Common myeloid progenitor, CD34-positive (primary cell): ENCODE results near the gene USF2.

Source experiments
- CTCF ChIA-PET: fragments of 350-600 bp; sonication (Branson Sonifier 250); formaldehyde crosslinking; loops from one replicate; lab custom pipeline; 2021; ENCODE audit warnings: antibody characterized with exemption; lab: Charles Lee
- POLR2A ChIA-PET: fragments of 350-600 bp; sonication (Branson Sonifier 250); formaldehyde crosslinking; loops from one replicate; lab custom pipeline; 2021; ENCODE audit warnings: antibody characterized with exemption; lab: Charles Lee
- DNase-seq, 3 donors: peaks; one replicate each; pipeline versions ENCODE4 v3.0.0 to v3.0.0-alpha.2; 2013
- H3K27ac ChIP-seq, 2 experiments: 1 replicate in 1 of 2; 2 replicates in 1 of 2; pipeline ENCODE4 v1.7.0; 2013; ENCODE audit warnings: inconsistent platforms in 2 of 2, low read length in 2 of 2, mild to moderate bottlenecking in 2 of 2, low read depth in 1 of 2, moderate library complexity in 1 of 2; ENCODE audit not compliant: severe bottlenecking in 2 of 2, insufficient read depth in 1 of 2, poor library complexity in 1 of 2
- H3K27me3 ChIP-seq, 5 experiments: replicated peaks in 2 of 5; 1 replicate in 3 of 5; 2 replicates in 2 of 5; pipeline versions ENCODE4 v1.6.1 to v1.7.0; 2013; ENCODE audit warnings: low read length in 4 of 5, mild to moderate bottlenecking in 2 of 5, moderate library complexity in 2 of 5, inconsistent platforms in 1 of 5; ENCODE audit not compliant: insufficient read depth in 5 of 5, control insufficient read depth in 4 of 5
- H3K36me3 ChIP-seq, 4 experiments: 1 replicate in 2 of 4; 2 replicates in 2 of 4; pipeline versions ENCODE4 v1.6.1 to v1.7.0; 2013; ENCODE audit warnings: low read length in 3 of 4, control low read depth in 1 of 4, mild to moderate bottlenecking in 1 of 4; ENCODE audit not compliant: control insufficient read depth in 4 of 4, insufficient read depth in 4 of 4
- H3K4me1 ChIP-seq, 4 experiments: 1 replicate in 3 of 4; 2 replicates in 1 of 4; pipeline versions ENCODE4 v1.6.1 to v1.7.1; 2013; ENCODE audit warnings: low read length in 3 of 4, mild to moderate bottlenecking in 3 of 4, control low read depth in 1 of 4, inconsistent platforms in 1 of 4, moderate library complexity in 1 of 4; ENCODE audit not compliant: control insufficient read depth in 4 of 4, insufficient read depth in 4 of 4; ENCODE audit errors: control extremely low read depth in 1 of 4
- H3K4me3 ChIP-seq, 7 experiments: 1 replicate in 4 of 7; 2 replicates in 3 of 7; pipeline versions ENCODE4 v1.5.1 to v1.7.0; 2013; ENCODE audit warnings: mild to moderate bottlenecking in 7 of 7, low read length in 6 of 7, moderate library complexity in 6 of 7, inconsistent platforms in 2 of 7, low read depth in 2 of 7, control low read depth in 1 of 7; ENCODE audit not compliant: insufficient read depth in 4 of 7, control insufficient read depth in 1 of 7; ENCODE audit errors: extremely low read depth in 1 of 7
- H3K9me3 ChIP-seq, 5 experiments: 1 replicate in 4 of 5; 2 replicates in 1 of 5; pipeline versions ENCODE4 v1.6.1 to v1.7.1; 2013; ENCODE audit warnings: low read length in 4 of 5, mild to moderate bottlenecking in 2 of 5, inconsistent platforms in 1 of 5, low read depth in 1 of 5, moderate library complexity in 1 of 5; ENCODE audit not compliant: control insufficient read depth in 4 of 5, insufficient read depth in 2 of 5; ENCODE audit errors: control extremely low read depth in 1 of 5
- WGBS: methylation state at CpG from one replicate; pipeline ENCODE4 v1.1.5; 2013; ENCODE audit not compliant: insufficient coverage; 5-methylcytosine and 5-hydroxymethylcytosine counted together

USF2 gene

DNA sequence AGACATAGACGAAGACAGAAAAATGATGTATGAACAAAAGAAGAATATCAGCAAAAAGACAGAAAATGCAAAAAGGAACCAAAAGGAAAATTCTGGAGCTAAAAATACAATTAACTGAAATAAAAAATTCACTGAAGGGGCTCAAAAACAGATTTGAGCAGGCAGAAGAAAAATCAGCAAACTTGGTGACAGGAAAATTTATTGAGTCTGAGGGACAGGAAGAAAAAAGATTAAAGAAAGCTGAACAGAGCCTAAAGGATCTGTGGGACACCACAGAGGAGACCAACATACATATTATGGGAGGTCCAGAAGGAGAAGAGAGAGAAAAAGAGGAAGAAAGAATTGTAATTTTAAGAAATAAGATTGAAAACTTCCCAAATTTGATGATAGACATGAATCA is 27.3 kb upstream of the USF2 start:
- Histone ChIP-seq H3K36me3 (no peaks in the 10 kb centered on the region), H3K4me3 (no peak overlapping the region), H3K27me3 (no peaks in the 10 kb centered on the region), H3K27ac (no peak overlapping the region), H3K9me3 (peaks cover 0 to 27% (median 4%) of the 10 kb centered on the region in 5 experiments), H3K4me1 (peaks cover 0 to 11% (median 3%) of the 10 kb centered on the region in 4 experiments)
- no CpG with 5 or more reads among the region's 1 CpG for WGBS
- ChIA-PET CTCF (interaction anchor here (0.8 to 2.5 kb wide), 8 partner anchors 12 to 100 kb away, joined by 3 to 8 read pairs (median 4); partner anchors contain the start of gene FAM187B), POLR2A (no interaction called here)
- DNase-seq = no peak

DNA sequence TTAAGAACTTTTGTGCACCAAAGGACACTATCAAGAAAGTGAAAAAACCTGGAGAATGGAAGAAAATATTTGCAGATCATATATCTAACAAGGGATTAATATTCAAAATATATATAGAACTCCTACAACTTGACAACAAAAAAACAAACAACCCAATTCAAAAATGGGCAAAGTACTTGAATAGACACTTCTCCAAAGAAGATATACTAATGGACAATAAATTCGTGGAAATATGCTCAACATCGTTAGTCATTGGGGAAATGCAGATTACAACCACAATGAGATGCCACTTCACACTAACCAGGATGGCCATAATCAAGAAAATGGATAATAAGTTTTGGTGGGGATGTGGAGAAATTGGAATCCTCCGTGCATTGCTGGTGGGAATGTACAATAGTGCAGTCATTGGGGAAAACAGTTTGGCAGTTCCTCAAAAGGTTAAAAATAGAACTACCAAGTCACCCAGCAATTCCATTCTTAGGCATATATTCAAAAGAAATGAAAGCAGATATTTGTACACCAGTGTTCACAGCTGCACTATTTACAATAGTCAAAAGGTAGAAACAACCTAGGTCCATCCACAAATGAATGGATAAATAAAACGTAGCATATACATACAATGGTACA is 22.2 kb upstream of the USF2 start:
- ChIA-PET CTCF (no interaction called here), POLR2A (no interaction called here)
- 83% methylated on average over 1 of the region's 4 CpGs for WGBS

DNA sequence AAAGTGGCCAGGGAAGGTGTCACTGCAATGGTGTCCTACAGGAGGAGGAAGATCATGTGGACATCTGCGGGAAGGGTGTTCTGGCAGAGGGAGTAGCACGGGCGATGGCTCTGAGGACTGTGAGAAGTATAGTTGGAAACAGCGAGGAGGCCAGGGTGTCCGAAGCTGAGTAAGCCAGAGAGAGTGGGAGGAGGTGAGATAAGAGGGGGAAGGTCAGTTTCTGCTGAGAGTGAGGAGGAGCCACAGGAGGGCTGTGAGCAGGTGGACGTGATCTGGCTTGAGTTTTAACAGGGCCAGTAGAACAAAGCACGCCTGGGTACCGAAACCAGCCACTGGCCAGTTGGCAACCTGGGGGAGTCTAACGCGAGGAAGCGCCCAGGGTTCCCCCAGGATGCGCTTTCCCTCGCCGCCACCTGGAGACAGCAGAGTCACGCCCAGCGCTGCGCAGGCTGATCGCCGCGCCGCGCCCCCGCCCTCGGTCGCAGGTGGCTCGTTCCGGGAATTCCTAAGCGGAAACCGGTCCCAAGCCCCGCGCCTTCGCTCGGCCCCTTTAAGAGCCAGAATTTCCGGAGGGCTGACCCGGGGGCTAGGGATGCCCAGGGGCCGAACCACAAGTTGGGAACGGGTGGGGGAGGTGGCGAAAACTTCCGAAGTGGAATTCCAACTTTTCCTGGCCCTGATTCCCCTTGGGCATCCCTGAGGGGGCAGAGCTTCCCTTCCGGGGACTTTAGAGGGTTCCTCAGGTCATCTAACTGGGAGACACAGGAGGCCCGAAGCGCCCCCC is 21.0 kb upstream of the USF2 start:
- peak; percentile 39 to 57 (median 45) for DNase-seq
- 4% methylated on average over 42 of the region's 42 CpGs for WGBS
- Histone ChIP-seq H3K36me3 (no peaks in the 10 kb centered on the region), H3K4me3 (peak overlapping the region; percentile 47 to 89 (median 75)), H3K27me3 (peaks cover 0 to 18% (median 6%) of the 10 kb centered on the region in 5 experiments), H3K4me1 (peaks cover 0 to 30% (median 19%) of the 10 kb centered on the region in 4 experiments), H3K9me3 (peaks cover 0 to 7% (median 0%) of the 10 kb centered on the region in 5 experiments), H3K27ac (peak overlapping the region in 1 of 2 experiments; percentile 71)
- POLR2A ChIA-PET = no interaction called here
- CTCF ChIA-PET = interaction anchor here (0.6 to 1.0 kb wide), 4 partner anchors 17 to 215 kb away, joined by 3 read pairs; partner anchors contain the start of gene FXYD7

More for the DNA sequence above, 22.2 kb upstream of the USF2 start:
- Histone ChIP-seq H3K9me3 (peaks cover 0 to 14% (median 3%) of the 10 kb centered on the region in 5 experiments), H3K27me3 (peaks cover 0 to 18% (median 6%) of the 10 kb centered on the region in 5 experiments), H3K36me3 (no peaks in the 10 kb centered on the region), H3K4me1 (peaks cover 0 to 30% (median 19%) of the 10 kb centered on the region in 4 experiments), H3K27ac (no peak overlapping the region), H3K4me3 (no peak overlapping the region)
- peak in 1 of 3 donors; percentile 34 for DNase-seq

DNA sequence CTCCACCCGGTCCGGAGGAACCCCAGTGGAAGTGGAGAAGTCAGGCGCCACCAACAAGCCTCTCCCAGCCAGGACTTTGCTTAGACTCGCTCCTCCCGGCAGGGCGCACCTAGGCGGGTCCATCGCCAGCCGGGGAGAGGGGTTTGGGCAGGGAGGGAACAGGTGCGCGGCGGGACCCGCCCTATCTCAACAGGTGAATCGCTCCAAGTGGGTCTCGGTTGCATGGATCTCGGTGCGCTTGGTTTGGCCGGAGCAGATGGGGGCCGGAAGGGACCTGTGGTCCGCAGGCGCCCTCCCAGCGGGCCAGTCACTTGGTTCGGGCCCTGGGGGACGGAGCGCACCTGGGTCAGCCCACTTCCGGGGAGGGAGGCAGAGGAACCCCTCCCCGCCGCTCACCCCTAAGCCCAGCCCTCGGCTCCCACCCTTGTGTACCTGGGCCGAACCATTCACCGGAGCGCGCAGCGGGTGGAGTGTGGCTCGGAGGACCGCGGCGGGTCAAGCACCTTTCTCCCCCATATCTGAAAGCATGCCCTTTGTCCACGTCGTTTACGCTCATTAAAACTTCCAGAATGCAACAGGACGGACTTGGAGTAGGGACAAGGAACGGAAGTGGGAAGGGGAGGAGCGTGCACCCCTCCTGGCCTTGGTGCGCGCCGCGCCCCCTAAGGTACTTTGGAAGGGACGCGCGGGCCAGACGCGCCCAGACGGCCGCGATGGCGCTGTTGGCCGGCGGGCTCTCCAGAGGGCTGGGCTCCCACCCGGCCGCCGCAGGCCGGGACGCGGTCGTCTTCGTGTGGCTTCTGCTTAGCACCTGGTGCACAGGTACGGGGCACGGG is 20.2 kb upstream of the USF2 start, which contains the start of gene LSR:
Gene LSR, plus strand, starts transcription at position 693 of the 836 bp plus-strand sequence. Its CDS starts 21 bp downstream, at position 714.
- POLR2A ChIA-PET = no interaction called here
- Histone ChIP-seq H3K27me3 (peaks cover 0 to 18% (median 6%) of the 10 kb centered on the region in 5 experiments), H3K4me1 (peaks cover 0 to 30% (median 19%) of the 10 kb centered on the region in 4 experiments), H3K9me3 (peaks cover 0 to 4% (median 0%) of the 10 kb centered on the region in 5 experiments), H3K27ac (peak within 1 kb of the TSS in 1 of 2 experiments; percentile 71), H3K4me3 (peak within 1 kb of the TSS; percentile 47 to 89 (median 75)), H3K36me3 (peaks cover 0 to 2% (median 0%) of the 10 kb centered on the region in 4 experiments)
- WGBS = 0% methylated on average over 50 of the region's 69 CpGs
- CTCF ChIA-PET = interaction anchor here (1.0 kb wide), 2 partner anchors 16 to 34 kb away, joined by 3 read pairs; no protein-coding TSS in a partner anchor
- peak; percentile 52 to 72 (median 57) for DNase-seq

DNA sequence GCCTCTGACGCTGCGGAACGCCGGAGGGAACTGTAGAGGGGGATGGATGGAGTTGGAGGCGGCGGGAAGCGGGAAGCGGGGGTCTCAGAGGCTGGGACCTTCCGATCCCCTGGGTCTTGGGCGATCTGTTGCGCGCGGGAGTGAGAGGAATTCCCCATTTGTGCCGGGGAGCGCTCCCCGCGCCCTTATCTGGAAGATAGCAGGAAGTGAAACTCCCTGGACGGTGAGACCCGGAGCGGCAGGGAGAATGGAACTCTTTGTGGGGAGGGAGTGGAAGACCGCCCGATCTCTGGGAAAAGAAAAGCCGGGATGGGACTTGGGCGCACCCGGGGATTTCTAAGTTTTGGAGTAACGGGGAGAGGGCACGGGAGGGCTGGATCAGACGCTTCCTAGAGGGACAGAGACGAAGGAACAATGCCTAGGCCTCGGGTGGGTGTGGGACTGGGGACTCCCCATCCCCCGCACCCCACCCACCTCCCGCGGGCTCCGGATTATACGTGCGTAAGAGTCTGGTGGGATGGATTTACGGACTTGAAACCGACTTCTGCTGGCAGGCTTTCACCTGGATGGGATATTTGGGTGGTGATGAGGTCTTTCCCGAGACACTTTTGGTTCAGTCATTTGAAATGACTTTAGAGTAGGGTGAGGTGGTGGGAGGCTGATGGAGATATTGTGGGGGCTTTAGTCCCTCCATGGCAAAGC is 19.5 kb upstream of the USF2 start:
- CTCF ChIA-PET = interaction anchor here (1.9 to 3.2 kb wide), 2 partner anchors 13 to 107 kb away, joined by 8 to 10 read pairs; partner anchors contain the start of gene FXYD7

More for the DNA sequence above, 19.5 kb upstream of the USF2 start:
- H3K27me3 ChIP-seq = peaks cover 0 to 18% (median 6%) of the 10 kb centered on the region in 5 experiments
- peaks cover 0 to 4% (median 0%) of the 10 kb centered on the region in 5 experiments for H3K9me3 ChIP-seq
- H3K4me1 ChIP-seq = peaks cover 0 to 30% (median 19%) of the 10 kb centered on the region in 4 experiments
- WGBS = 14% methylated on average over 29 of the region's 39 CpGs
- H3K36me3 ChIP-seq = peaks cover 0 to 4% (median 0%) of the 10 kb centered on the region in 4 experiments
- peak overlapping the region; percentile 34 to 89 (median 75) for H3K4me3 ChIP-seq
- no peak for DNase-seq
- peak overlapping the region in 1 of 2 experiments; percentile 71 for H3K27ac ChIP-seq
- POLR2A ChIA-PET = no interaction called here
